CD4-positive, alpha-beta T cell treated with Interleukin-2 at 100 ng/mL for 4 hours (primary cell): ENCODE data around the gene PRKAG2.
A peak's percentile ranks its signal among the peaks of the same experiment; 100 is the strongest.
"Not testable (repeated sequence)": the region's sequence is repeated elsewhere in the genome, so short reads cannot be mapped to it uniquely, and the experiment has no call there.

ENCODE experiments used
- DNase-seq: peaks from one replicate; pipeline ENCODE4 v3.0.0-alpha.2; 2020; ENCODE audit warnings: low spot score

Gene PRKAG2

DNA sequence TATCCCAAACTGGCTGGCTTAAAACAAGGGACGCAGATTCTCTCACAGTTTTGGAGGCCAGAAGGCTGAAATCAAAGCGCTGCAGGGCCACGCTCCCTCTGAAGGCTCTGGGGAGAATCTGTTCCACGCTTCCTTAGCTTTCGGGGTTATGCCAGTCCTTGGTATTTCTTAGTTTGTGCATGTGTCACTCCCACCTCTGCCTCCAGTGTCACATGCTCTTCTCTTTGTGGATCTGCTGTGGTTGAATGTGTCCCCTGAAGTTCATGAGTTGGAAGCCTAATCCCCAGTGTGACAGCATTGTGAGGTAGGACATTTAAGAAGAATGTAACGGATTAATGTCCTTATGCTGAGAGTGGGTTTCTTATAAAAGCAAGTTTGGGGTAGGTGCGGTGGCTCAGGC is 327.8 kb downstream of the PRKAG2 start:
- DNase-seq: no peak

GRCh38 chr7:151544183-151544582 is 332.7 kb downstream of the PRKAG2 start:
- no peak for DNase-seq

- DNase-seq: no peak
Observed at GRCh38 chr7:151542606-151543130, 334.2 kb downstream of the PRKAG2 start.

DNA sequence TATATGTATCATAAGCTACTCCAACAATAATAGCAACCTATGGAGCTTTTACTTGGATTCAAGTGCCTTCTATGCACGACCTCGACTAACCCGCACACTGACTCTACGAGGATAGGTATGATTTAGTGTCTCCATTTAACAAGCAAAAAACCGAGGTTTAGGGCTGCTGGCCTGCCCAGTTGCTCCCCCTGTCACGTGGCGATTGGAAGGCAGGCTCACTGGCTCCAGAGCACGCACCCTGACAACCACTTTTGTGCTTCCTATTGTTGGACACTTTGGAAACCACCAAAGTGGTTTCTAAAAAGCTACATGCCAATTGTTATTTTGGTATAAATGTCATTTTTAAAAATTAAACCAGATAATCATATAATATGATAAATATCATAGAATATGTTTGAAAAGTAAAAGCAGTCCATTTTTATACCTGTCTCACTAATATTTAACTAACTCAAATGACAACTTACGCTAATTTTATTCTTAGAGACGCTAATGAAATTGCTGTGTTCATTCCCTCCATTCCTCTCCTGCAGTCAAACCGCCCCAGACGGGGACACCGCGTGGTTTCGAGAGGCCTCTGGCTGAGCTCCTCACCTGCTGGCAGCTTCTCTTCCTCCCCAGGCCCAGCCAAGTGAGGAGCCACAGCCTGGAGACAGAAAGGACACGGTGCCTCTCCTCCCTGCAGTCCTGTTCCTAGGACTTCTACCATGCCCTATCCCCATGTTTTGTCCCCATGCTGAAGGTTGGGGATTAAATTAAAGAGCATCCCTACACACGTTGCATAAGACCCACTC is 335.0 kb downstream of the PRKAG2 start:
- no peak for DNase-seq

- DNase-seq: no peak
Observed at GRCh38 chr7:151540146-151540545, 336.8 kb downstream of the PRKAG2 start.

DNA sequence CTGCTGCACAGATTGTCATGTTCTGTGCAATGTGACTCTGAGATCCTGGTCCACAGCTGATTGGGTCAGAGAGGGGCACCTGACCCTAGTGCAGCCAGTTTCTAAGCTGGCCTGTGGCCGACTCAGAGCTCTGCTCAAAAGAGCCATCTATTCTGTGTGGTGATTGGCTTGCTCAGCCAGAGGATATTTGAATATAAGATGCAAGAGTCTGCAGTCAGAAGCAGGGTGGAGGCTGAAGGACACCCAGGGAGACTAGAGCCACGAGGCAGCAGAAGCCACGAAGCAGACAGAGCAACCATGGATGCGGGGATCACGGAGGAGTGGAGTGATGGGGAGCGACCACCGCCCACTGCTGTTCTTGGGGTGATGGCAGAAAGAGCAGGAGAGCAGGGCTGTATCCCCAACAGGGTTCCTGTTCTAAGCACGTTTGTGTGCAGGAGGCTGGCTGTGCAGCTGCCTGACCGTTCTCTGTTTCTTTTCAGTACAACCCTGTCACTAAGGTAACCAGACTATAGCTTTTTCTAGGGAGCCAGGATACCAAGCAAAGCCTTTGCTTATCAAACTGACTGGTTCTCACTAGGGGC is 337.7 kb downstream of the PRKAG2 start:
- no peak for DNase-seq

DNA sequence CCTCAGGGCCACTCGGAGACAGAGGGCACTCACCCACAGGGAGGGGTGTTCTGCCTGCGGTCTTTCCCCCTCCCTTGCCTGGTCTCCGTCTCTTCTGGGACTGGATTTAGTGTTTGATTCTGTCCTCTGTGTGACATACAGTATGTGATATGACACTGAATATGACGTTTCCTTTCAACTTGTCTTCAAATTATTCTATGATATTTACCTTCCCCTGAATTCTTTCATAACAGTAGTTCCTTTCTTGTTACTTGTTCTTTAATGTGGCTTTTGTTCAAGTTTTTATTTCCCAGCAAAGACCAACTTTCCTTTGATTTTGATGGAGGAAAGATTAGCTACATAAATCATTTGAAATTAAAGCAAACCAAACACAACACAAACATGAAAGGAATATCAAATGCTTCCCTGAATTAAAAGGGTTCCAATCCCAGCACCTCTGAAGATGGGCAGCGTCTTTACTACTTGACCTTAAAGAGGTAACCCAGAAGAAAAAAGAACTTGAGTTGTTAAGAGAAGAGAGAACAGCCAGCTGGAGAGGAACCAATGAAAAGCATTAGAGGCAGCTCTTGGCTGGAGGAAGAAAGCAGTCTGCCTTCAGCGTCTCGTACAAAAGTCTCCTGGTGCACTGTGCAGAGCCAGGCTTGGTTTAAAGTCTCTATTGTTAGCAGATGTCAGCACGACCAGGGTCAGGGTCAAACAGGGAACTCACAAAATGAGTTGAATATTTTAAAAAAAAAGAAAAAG is 338.9 kb downstream of the PRKAG2 start:
- DNase-seq: no peak

DNA sequence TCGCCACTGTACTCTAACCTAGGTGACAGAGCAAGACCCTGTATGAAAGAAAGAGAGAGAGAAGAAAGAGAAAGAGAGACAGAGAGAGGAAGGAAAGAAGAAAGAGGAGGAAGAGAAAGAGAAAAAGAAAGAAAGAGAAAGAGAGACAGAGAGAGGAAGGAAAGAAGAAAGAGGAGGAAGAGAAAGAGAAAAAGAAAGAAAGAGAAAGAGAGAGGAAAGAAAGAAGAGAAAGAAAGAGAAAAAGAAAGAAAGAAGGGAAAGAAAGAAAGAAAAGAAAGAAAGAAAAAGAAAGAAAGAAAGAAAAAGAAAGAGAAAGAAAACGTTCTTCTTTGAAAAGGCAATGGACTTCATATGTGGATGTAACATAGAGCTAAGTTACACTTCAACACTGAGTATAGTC is 340.7 kb downstream of the PRKAG2 start:
- not testable (repeated sequence) for DNase-seq

- no peak for DNase-seq
Observed at GRCh38 chr7:151529842-151530241, 347.1 kb downstream of the PRKAG2 start.

GRCh38 chr7:151524845-151525244 is 352.1 kb downstream of the PRKAG2 start:
- DNase-seq: no peak

- DNase-seq: no peak
Observed at GRCh38 chr7:151524331-151524730, 352.6 kb downstream of the PRKAG2 start.

GRCh38 chr7:151520419-151521261 is 356.3 kb downstream of the PRKAG2 start:
- no peak for DNase-seq

DNA sequence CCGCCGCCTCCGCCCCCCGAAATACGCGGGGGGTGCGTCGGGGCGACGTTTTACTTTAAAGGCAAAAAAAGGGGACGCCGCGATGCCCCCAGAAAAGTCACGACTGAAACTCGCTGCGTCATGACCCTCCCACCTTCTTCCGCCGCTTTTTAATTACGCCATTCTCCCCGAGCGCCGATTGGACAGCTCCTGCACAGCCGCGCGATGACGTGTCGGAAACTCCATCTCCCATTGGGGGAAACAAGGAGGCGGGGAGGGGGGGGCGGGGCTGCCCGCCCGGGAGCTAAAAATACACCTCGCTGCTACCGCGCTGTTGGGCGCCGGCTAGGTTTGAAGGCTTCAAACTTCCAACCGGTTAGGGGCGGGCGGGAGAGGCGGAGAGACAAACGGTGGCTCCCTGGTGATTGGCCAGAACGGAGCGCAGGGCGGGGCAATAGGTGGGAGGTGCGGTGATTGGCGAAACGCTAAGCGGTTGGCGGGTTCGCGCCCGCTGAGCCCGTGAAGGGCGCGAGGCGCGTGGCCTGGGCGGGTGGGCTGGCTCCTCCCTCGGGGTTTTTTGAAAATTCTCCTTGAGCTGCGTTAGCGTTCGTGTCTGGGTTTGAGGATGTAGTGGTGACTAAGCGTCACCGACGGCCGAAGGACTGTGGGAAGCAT is 357.0 kb downstream of the PRKAG2 start, which contains the start of gene RHEB:
TSS of gene RHEB (minus strand) at position 131 of the 654 bp plus-strand sequence. CDS start 384 bp downstream, outside the sequence.
- peak; percentile 99 for DNase-seq

DNA sequence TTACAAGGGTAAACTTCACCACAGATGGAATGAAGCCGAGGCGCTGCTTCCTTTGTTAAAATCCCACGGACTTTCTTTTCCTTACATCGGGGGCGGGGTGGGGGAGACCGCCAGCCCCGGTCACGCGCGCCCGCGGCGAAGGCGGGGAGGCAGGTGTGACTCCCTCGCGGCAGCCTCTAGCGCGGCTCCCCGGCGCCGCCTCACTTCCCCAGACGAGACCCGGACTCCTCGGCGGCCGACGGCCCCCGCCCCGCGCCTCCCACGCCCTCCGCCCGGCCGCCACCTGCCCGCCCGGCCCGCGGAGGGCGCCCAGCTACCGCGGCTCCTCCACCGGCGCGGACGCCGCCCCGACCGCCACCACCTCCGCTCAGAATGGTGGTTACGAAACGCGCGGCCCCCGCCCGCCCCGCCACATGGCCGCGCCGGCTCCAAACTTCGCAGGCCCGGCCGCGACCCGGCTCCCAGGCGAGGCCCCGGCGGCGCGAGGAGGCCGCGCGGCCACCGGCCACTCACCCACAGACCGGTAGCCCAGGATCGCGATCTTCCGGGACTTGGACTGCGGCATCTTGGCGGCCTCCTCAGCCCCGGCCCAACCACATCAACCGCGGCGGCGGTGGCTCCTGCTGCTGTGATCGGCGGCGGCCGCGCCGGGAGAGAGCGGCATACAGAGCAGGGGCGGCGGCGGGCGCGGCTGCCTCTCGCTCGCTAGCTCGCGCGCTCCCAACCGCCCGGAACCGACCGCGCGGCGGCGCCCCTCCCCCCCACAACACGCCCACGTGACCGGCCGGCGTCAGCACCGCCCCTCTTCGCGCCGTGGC is 357.8 kb downstream of the PRKAG2 start:
- peak; percentile 42 for DNase-seq

DNA sequence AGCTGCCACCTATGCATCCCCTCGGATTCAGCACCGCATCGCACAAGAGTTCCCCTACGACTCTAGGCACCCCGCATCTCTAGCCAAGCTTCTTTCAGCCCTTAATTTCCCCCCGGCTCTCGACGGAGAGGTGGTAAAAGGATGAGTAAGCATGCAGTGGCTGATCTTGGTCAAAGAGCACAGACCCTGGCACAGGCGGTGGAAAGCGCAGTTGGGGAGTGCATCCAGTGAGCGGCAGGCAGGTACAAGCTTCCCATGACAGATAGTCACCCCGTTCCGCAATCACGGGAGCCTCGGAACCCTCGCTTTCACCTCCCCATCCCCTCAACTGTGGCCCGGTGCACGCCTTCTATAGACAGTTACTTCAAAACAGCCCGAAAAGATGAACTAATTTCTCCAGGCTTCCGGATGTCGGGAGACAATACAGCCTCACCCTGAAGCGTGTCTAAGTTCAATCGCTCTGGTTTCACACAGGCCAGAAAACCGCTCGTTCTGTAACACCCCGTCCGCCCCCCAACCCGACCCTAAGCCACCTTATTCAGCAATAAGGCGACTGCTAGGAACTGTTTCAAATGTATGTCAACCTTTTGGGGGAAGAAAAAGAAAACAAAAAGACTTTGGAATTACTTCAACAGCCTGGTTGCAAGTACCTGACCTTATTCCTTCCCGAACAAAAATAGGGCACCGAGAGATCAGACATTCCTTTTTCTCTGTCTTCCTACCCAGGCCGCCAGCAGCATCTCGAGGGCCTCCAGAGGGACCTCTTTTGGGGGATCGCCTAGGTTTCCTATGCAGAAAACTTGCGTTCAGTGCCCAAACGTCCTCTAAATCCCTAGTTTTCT is 358.6 kb downstream of the PRKAG2 start:
- DNase-seq: peak; percentile 58

GRCh38 chr7:151517601-151518104 is 359.3 kb downstream of the PRKAG2 start:
- DNase-seq: no peak

DNA sequence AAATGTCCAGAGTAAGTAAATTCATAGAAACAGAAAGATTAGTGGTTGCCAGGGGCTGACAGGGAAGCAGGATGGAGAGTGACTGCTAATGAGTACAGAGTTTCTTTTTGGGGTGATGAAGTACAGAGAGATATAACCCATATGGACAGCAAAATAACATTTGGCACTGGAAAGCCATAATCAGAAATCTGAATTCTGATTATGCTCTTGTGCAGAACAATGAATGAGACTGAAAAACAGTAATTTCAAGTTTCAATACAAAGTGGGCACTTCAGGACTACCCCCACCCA is 361.7 kb downstream of the PRKAG2 start:
- DNase-seq: no peak

- no peak for DNase-seq
Observed at GRCh38 chr7:151514461-151515275, 362.2 kb downstream of the PRKAG2 start.

GRCh38 chr7:151513133-151513532 is 363.8 kb downstream of the PRKAG2 start:
- no peak for DNase-seq
